Effector CD4-positive, alpha-beta T cell (primary cell): ENCODE measurements around the gene SNX18.

Experiments used
- DNase-seq: peaks from one replicate; pipeline ENCODE4 v3.0.0-alpha.2; 2020

Gene SNX18

DNA sequence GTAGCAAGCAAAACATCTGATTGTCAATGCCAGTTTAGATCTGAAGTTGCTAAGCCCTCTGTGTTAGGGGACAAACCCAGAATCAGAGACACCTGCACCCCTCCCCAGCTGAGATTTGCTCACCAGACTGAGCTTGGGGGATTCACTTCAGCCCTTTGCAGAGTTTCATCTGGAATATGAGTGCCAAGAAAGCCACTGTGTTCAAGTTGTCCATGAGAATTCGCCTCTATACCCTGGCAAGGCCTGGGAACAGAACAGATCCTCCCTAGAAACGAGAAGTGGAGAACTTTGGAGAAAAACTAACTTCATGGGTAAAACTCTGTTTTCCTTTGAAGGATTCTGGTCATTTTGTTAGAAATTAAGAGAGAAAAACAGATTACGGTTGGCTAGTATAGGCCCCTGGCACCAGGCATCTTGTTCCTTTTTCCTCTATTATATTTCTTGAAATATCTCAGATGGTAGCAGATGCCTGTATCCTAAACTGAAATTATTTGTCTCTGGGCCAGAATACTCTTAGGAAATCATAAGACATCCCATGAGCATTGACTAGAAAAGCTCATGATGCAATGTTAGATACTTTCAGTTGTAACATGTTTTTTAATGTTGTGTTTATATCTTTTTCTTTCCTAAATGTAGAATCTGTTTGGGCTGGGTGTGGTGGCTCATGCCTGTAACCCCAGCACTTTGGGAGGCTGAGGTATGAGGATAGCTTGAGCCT is 64.4 kb downstream of the SNX18 start:
- no peak for DNase-seq

DNA sequence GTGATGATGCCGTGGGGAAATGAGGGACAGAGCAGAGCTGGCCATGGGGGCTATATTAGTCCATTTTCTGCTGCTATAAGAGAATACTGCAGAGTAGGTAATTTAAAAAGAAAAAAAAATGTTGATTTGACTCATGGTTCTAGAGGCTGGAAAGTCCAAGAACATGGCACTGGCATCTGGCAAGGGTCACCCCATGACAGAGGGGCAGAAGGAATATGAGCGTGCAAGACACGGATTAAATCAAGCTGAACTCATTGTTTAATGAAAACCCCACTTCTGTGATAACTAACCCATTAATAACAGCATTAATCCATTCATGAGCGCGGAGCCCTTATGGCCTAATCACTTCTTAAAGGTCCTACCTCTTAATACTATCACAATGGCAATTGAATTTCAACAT is 68.8 kb downstream of the SNX18 start:
- no peak for DNase-seq

DNA sequence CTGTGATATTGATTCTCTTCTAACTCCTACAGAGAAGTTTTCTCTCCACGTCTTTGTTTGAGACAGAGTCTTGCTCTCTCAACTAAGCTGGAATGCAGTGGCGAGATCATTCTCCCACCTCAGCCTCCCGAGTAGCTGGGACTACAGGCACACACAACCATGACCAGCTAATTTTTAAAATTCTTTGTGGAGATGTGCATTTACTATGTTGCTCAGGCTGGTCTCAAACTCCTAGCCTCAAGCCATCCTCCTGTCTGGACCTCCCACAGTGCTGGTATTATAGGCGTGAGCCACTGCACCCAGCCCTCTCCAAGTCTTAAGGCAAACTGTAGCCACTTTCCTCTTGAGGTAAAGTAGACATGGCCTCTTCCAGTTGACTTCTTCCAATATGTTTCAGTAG is 72.2 kb downstream of the SNX18 start:
- DNase-seq: no peak

DNA sequence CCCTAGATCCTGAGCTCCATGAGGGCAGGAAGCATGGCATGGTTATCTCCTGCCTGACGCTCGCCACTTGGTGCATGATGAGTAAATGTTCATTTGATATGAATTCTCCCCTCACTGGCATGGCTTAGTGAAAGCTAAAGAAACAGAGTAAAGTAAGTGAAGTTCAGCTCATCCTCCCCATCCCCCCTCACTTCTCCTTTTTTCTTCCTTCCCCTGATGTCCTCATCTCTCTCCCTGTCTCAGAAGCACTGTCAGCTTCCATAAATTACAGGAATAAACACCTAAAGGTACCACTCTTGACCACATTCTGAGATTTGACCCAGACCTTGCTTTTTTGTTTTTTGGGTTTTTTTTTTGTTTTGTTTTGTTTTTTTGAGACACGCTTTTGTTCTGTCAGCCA is 73.3 kb downstream of the SNX18 start:
- no peak for DNase-seq

DNA sequence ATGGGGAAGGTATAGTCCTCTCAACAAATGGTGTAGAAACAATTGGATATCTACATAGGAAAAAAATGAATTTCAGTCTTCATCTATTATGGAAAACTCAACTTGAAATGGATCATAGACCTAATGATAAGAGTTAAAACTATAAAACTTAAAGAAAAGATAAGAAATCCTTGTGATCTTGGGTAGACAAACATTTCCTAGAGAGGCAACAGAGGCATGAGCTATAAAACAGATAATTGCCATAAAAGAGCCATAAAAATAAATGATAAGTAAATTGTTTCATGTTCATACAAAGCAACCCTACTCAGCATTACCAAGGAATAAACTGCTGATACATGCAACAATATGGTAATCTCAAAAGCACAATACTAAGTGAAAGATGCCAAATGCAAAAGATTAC is 76.2 kb downstream of the SNX18 start:
- no peak for DNase-seq

DNA sequence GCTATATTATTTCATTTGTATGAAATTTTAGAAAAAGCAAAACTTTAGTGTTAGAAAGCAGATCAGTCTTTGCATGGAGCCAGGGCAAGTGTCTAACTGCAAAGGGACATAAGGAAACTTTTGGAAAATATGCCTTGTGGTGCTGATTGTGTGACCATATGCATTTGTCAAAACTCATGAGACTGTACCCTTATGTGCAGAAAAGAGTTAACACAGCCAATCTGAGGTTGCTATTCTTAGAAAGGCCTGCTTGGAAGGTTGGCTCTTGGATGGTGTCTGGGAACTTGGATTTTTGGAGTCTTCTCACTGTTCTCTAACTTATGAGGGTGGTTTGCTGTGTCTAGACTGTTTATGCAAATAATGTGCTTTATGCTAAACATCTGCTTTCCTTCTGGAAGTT is 76.6 kb downstream of the SNX18 start:
- DNase-seq: no peak

DNA sequence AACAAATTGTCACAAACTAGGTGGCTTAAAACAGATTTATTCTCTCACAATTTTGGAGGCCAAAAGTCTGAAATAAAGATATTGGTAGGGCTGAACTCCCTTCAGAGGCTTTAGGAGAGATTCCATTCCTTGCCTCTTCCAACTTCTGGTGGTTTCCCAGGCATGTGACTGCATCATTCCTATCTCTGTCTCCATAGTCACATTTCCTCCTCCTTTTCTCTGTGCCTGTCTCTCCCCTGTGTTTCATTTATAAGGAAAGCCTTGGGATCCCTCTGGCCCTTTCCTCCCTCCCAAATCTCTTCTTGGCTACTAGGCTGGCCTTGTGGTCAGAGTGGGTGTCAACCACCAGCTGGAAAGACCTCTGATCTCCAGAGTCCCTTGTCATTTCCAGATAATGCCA is 78.2 kb downstream of the SNX18 start:
- DNase-seq: no peak
